Gastrocnemius medialis (tissue), 4 donors: ENCODE data around the gene HK2.

Experiments used
- CTCF ChIP-seq, 5 experiments: fragments of 450-650 bp in 3 of 5; fragments of 200-600 bp in 2 of 5; sonication (generic) in 2 of 5; IDR thresholded peaks in 4 of 5; conservative IDR thresholded peaks in 1 of 5; 1 replicate in 4 of 5; 2 replicates in 1 of 5; pipeline ENCODE4 v1.5.1; 2016 to 2019; ENCODE audit warnings: antibody characterized with exemption in 5 of 5, mild to moderate bottlenecking in 3 of 5, moderate library complexity in 3 of 5
- POLR2A ChIP-seq, 2 donors: fragments of 450-650 bp; IDR thresholded peaks; one replicate each; pipeline ENCODE4 v1.6.1; 2017; ENCODE audit warnings: antibody characterized with exemption in 2 of 2, mild to moderate bottlenecking in 2 of 2, moderate library complexity in 2 of 2

GRCh38 chr2:74939919-74940812 lies 106.2 kb downstream of the HK2 start:
- no peak for TF ChIP-seq CTCF (IDR thresholded peaks at IDR 0.05 in 4 of 5, conservative IDR thresholded peaks at IDR 0.05 in 1 of 5)
- no peak for TF ChIP-seq POLR2A (IDR thresholded peaks at IDR 0.05)
